ENCODE data around the gene GHRL. TPM values are rescaled to one million over a fixed set of nuclear protein-coding genes. Genes with fewer than 3 reads are reported as not detected.
"Not testable (repeated sequence)": the region's sequence is repeated elsewhere in the genome, so short reads cannot be mapped to it uniquely, and the experiment has no call there.

Gene GHRL
- total RNA-seq, 1 donor from 2014 or later = 1.3 TPM

- no peak for DNase-seq
- Mint-ChIP-seq H3K4me1 (peaks cover 41% of the 10 kb centered on the region), H3K9me3 (no peaks in the 10 kb centered on the region), H3K36me3 (ENCODE audit: low read depth) (peaks cover 69% of the 10 kb centered on the region), H3K27ac (no peak overlapping the region), H3K27me3 (no peaks in the 10 kb centered on the region), H3K4me3 (no peak overlapping the region)
- intact Hi-C loops (cut with micrococcal nuclease) = no loop called here
Observed at GRCh38 chr3:10268116-10268515, 24.6 kb downstream of the GHRL start.

GRCh38 chr3:10266936-10267335, 25.8 kb downstream of the GHRL start:
- H3K9me3 Mint-ChIP-seq; intact Hi-C loops (cut with micrococcal nuclease); DNase-seq; H3K27me3 Mint-ChIP-seq; H3K27ac Mint-ChIP-seq; H3K4me3 Mint-ChIP-seq: not testable (repeated sequence)
- Mint-ChIP-seq H3K4me1 (peaks cover 45% of the 10 kb centered on the region), H3K36me3 (ENCODE audit: low read depth) (peaks cover 75% of the 10 kb centered on the region)

DNA sequence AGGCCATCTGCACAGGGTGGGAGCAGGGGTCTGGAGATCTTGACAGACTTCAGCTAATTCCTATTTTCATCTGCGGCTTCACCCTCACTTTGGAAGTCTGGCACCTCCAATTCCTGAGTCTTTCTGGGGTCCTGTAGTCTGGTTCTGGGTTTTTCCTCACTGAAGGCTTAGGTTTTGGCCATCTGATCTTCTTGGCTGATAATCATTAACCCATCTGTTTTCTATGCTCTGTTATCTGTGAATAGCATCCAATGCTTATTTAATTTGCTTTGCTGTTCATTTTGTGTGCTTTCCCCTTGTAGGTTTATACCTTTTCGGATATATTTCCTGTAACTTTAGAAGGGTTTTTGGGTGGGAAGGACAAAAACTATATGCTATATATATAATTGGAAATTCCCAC, 26.9 kb downstream of the GHRL start:
- Mint-ChIP-seq H3K9me3 (no peaks in the 10 kb centered on the region), H3K4me1 (peaks cover 50% of the 10 kb centered on the region), H3K36me3 (ENCODE audit: low read depth) (peaks cover 73% of the 10 kb centered on the region), H3K27ac (no peak overlapping the region), H3K4me3 (peak overlapping the region; percentile 15), H3K27me3 (no peaks in the 10 kb centered on the region)
- no peak for DNase-seq
- intact Hi-C loops (cut with micrococcal nuclease) = no loop called here

DNA sequence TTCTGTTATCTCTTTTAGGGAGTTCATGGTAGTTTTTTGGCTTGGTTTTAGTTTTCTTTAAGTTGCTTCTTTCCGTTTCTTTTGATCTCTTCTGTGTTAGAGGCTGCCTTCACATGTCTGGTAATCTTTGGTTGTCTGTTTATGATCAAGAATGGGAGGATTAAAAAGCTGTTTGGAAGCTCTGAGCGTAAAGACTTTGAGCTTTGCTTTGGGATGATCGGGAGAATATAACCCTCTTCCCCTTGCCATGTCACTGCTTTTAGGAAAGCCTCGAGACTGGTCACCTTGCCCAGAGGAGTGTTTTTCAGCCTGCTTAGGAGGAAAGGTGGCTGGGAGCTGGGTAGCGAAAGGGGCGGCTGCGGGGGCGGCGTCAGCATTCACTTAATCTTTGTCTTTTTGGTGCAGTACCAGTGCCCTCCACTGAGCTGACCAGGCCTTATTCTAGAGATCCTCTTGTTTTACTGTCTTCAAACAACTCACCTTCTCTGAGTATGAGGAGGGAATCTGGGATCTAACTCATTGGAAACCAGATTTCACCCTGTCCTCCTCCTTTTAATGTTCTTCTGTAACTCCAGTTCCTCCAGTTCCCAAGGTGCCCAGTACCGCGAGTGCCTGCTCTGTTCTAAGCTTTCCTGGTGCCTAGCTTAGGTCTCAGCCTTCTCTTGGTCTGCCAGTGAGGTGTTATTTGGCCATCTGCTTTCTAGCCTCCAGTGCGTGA, 28.9 kb downstream of the GHRL start:
- Mint-ChIP-seq H3K4me3 (peak overlapping the region; percentile 76), H3K27me3 (no peaks in the 10 kb centered on the region), H3K9me3 (no peaks in the 10 kb centered on the region), H3K36me3 (ENCODE audit: low read depth) (peaks cover 77% of the 10 kb centered on the region), H3K4me1 (peaks cover 60% of the 10 kb centered on the region), H3K27ac (peak overlapping the region; percentile 91)
- peak; percentile 88 for DNase-seq
- intact Hi-C loops (cut with micrococcal nuclease) = loop anchor here (1.0 kb wide), 1 partner anchor 15 kb away; no protein-coding TSS in a partner anchor

- DNase-seq = no peak
- Mint-ChIP-seq H3K4me1 (peaks cover 51% of the 10 kb centered on the region), H3K27me3 (no peaks in the 10 kb centered on the region), H3K27ac (peak overlapping the region; percentile 31), H3K9me3 (no peaks in the 10 kb centered on the region), H3K36me3 (ENCODE audit: low read depth) (peaks cover 75% of the 10 kb centered on the region), H3K4me3 (peak overlapping the region; percentile 1)
- intact Hi-C loops (cut with micrococcal nuclease) = no loop called here
Observed at GRCh38 chr3:10262027-10262426, 30.7 kb downstream of the GHRL start.

GRCh38 chr3:10260211-10260701, 32.5 kb downstream of the GHRL start:
- Mint-ChIP-seq H3K4me3 (no peak overlapping the region), H3K36me3 (ENCODE audit: low read depth) (peaks cover 78% of the 10 kb centered on the region), H3K27me3 (no peaks in the 10 kb centered on the region), H3K4me1 (peaks cover 51% of the 10 kb centered on the region), H3K27ac (peak overlapping the region; percentile 35), H3K9me3 (no peaks in the 10 kb centered on the region)
- DNase-seq = no peak
- intact Hi-C loops (cut with micrococcal nuclease) = no loop called here

DNA sequence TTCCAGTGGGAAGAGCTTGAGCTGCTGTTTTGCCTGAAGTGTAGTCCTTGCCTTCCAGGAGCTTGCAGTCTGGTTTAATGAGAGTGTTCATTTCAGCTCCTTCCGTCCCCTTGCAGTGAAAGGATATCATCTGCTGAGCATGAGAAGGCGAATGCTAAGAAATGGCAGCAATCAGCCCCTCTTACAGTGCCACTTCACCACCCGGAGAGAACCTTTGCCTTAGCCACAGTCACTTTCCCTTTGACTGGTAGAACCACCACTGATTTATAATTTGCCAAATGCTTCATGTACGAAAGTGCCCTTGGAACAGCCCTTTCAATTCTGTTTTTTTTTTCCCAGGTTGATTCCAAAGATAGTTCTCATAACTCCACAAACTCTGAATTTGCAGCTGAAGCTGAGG, 32.9 kb downstream of the GHRL start:
- H3K4me1 Mint-ChIP-seq = peaks cover 54% of the 10 kb centered on the region
- intact Hi-C loops (cut with micrococcal nuclease) = no loop called here
- peak overlapping the region; percentile 35 for H3K27ac Mint-ChIP-seq
- DNase-seq = no peak
- H3K27me3 Mint-ChIP-seq = no peaks in the 10 kb centered on the region
- H3K4me3 Mint-ChIP-seq = no peak overlapping the region
- peaks cover 81% of the 10 kb centered on the region for H3K36me3 Mint-ChIP-seq (ENCODE audit: low read depth)
- no peaks in the 10 kb centered on the region for H3K9me3 Mint-ChIP-seq

DNA sequence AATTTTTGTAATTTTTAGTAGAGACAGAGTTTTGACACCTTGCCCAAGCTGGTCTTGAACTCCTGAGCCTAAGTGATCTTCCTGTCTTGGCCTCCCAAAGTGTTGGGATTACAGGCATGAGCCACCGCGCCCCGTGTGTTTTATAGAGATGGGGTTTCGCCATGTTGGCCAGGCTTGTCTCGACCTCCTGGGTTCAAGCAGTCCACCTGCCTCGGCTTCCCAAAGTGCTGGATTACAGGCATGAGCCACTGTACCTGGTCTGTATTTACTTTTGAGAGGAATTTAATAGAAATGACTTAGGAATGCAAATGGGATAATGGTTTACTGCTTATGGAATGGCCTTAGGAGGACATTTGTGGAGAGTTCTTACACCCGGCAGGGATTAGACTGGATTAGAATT, 33.7 kb downstream of the GHRL start:
- Mint-ChIP-seq H3K27ac (no peak overlapping the region), H3K4me3 (no peak overlapping the region), H3K36me3 (ENCODE audit: low read depth) (peaks cover 83% of the 10 kb centered on the region), H3K27me3 (no peaks in the 10 kb centered on the region), H3K9me3 (no peaks in the 10 kb centered on the region), H3K4me1 (peaks cover 58% of the 10 kb centered on the region)
- DNase-seq = no peak
- intact Hi-C loops (cut with micrococcal nuclease) = no loop called here

GRCh38 chr3:10255835-10256234, 36.9 kb downstream of the GHRL start:
- Mint-ChIP-seq H3K27ac (no peak overlapping the region), H3K27me3 (no peaks in the 10 kb centered on the region), H3K36me3 (ENCODE audit: low read depth) (peaks cover 78% of the 10 kb centered on the region), H3K9me3 (no peaks in the 10 kb centered on the region), H3K4me3 (no peak overlapping the region), H3K4me1 (peaks cover 50% of the 10 kb centered on the region)
- intact Hi-C loops (cut with micrococcal nuclease) = no loop called here
- no peak for DNase-seq

DNA sequence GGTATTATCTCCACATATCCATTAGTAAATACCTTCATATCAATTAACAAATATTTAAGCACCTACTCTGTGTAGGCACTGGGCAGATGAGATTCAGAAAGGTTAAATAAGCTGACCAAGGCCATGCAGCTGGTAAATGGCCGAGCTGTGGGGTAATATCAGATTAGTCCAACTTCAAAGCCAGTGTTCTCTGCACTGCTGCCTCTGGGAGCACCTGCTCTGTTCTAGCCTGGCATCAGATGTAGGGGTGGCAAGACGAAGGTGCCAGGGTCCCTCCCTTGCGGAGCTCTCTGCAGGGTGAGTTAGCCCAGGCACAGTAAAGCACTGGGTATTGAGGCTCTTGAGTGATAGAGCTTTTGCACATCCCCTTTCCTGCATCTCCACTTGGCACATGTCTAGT, 39.0 kb downstream of the GHRL start:
- intact Hi-C loops (cut with micrococcal nuclease) = loop anchor here (5.0 kb wide), 1 partner anchor 476 kb away; no protein-coding TSS in a partner anchor
- Mint-ChIP-seq H3K4me3 (peak overlapping the region; percentile 42), H3K4me1 (peaks cover 53% of the 10 kb centered on the region), H3K36me3 (ENCODE audit: low read depth) (peaks cover 76% of the 10 kb centered on the region), H3K27ac (peak overlapping the region; percentile 77), H3K9me3 (no peaks in the 10 kb centered on the region), H3K27me3 (no peaks in the 10 kb centered on the region)
- no peak for DNase-seq

DNA sequence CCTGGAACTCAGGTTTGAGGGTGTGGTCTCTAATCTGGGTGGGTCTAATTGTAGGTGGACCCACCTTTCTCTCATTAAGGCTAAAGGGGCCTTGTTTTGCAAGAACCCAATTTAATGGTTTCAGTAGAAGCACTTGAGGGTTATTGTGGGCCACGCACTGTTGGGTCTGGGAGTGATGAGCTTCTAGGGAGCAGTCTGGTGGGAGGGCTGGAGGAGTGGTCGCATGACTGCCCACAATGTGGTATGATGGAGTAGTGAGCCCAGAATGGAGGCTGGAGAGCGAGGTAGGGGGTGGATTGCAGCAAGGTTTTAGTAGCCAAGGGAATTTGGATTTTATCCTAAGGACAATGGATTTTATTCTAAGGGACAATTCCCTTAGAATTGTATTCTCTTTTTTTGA, 41.7 kb downstream of the GHRL start:
- peaks cover 77% of the 10 kb centered on the region for H3K36me3 Mint-ChIP-seq (ENCODE audit: low read depth)
- peaks cover 57% of the 10 kb centered on the region for H3K4me1 Mint-ChIP-seq
- no peak for DNase-seq
- peak overlapping the region; percentile 92 for H3K4me3 Mint-ChIP-seq
- no peaks in the 10 kb centered on the region for H3K27me3 Mint-ChIP-seq
- H3K27ac Mint-ChIP-seq = peak overlapping the region; percentile 98
- intact Hi-C loops (cut with micrococcal nuclease) = loop anchor here (5.0 kb wide), 1 partner anchor 474 kb away; no protein-coding TSS in a partner anchor
- H3K9me3 Mint-ChIP-seq = peaks cover 7% of the 10 kb centered on the region

DNA sequence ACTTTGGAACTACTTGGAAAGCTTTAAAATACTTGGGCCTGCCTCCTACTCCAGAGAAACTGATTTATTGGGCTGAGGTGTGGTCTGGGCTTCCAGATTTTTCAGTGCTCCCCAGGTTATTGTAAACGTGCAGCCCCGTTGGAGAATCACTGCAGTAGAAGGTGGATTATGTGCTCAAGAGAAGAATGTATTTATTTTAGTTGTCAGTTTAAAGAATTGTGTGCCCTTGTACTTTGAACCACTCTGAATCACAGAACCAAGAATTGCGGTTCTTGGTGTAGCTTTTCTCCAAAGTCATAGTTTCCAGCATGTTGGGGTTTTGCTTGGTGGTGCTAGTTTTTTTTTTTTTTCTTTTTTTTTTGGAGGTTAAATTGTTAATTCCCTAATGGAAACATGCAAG, 42.9 kb downstream of the GHRL start:
- intact Hi-C loops (cut with micrococcal nuclease) = loop anchor here (1.0 to 10.0 kb wide), 10 partner anchors 8 to 853 kb away; partner anchors contain the start of genes BRK1, CRELD1, IRAK2 and JAGN1
- DNase-seq = no peak
- Mint-ChIP-seq H3K4me1 (peaks cover 49% of the 10 kb centered on the region), H3K4me3 (peak overlapping the region; percentile 92), H3K27me3 (no peaks in the 10 kb centered on the region), H3K9me3 (peaks cover 13% of the 10 kb centered on the region), H3K27ac (peak overlapping the region; percentile 98), H3K36me3 (ENCODE audit: low read depth) (peaks cover 77% of the 10 kb centered on the region)

- Mint-ChIP-seq H3K36me3 (ENCODE audit: low read depth) (peaks cover 77% of the 10 kb centered on the region), H3K4me3 (peak overlapping the region; percentile 92), H3K4me1 (peaks cover 49% of the 10 kb centered on the region), H3K27me3 (no peaks in the 10 kb centered on the region), H3K9me3 (peaks cover 17% of the 10 kb centered on the region), H3K27ac (peak overlapping the region; percentile 98)
- intact Hi-C loops (cut with micrococcal nuclease) = loop anchor here (1.0 to 10.0 kb wide), 7 partner anchors 15 to 852 kb away; partner anchors contain the start of genes BRK1, CRELD1, IRAK2 and JAGN1
- DNase-seq = peak; percentile 87
Observed at GRCh38 chr3:10248984-10249748, 43.6 kb downstream of the GHRL start.
